ENCODE data around the gene PNPO.

DNA sequence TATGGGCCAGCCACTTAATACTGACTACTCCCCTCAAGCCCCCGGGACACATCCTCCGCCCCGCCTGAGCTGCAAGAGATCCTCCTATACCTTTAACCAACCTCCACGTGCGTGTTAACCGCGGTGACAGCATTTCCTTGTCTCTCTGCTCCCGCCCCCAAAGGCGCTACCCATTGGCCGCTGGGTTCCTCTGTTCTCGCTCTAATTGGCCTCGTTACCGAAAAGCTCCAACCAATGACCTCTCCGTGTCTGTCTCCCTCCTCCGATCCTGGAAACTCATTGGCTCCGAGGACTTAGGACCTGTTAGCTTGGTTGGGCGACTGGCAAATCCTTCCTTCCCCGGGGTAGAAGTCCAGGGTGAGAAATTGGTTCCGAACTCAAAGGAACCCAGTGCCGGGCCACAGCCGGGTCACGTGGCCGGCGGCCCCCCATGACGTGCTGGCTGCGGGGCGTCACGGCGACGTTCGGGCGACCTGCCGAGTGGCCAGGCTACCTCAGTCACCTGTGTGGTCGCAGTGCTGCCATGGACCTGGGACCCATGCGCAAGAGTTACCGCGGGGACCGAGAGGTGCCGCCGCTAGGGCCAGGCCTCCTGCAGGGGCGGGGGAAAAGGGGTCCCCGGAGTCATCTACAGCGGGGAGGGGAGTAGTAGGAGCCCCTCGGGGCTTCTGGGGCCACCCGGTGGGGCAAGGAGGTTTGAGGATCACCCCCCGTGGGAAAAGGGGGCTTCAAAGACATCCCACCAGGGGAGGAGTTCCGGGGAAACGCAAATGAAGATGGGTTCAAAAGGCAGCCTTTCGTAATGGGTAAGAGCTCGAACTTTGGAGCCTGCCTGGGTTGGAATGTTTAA, at the start of gene PNPO:
- TF ChIP-seq FOSL1 (IDR thresholded peaks at IDR 0.05; ENCODE audit: insufficient read depth, low read depth, low read length) (no peak), RBBP5 (IDR thresholded peaks at IDR 0.05; ENCODE audit: borderline replicate concordance, low read depth, low read length) (no peak), JUND (IDR thresholded peaks at IDR 0.05; ENCODE audit: low read length) (no peak), RFX5 (IDR thresholded peaks at IDR 0.05; ENCODE audit: borderline replicate concordance, low read depth, low read length) (no peak), POLR2A (IDR thresholded peaks at IDR 0.05; ENCODE audit: control extremely low read depth in 1 of 2, low read depth in 2 of 2, low read length in 2 of 2) (no peak), CHD2 (IDR thresholded peaks at IDR 0.05; ENCODE audit: low read length) (peak; percentile 82), SIN3A (conservative IDR thresholded peaks at IDR 0.05 in 1 of 2, IDR thresholded peaks at IDR 0.05 in 1 of 2; ENCODE audit: low read depth in 1 of 2, low read length in 2 of 2) (no peak; a peak in 1 of 4 replicates)
- TF ChIP-seq, protein P1, sequence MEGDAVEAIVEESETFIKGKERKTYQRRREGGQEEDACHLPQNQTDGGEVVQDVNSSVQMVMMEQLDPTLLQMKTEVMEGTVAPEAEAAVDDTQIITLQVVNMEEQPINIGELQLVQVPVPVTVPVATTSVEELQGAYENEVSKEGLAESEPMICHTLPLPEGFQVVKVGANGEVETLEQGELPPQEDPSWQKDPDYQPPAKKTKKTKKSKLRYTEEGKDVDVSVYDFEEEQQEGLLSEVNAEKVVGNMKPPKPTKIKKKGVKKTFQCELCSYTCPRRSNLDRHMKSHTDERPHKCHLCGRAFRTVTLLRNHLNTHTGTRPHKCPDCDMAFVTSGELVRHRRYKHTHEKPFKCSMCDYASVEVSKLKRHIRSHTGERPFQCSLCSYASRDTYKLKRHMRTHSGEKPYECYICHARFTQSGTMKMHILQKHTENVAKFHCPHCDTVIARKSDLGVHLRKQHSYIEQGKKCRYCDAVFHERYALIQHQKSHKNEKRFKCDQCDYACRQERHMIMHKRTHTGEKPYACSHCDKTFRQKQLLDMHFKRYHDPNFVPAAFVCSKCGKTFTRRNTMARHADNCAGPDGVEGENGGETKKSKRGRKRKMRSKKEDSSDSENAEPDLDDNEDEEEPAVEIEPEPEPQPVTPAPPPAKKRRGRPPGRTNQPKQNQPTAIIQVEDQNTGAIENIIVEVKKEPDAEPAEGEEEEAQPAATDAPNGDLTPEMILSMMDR (IDR thresholded peaks at IDR 0.05; ENCODE audit: control extremely low read depth in 1 of 3, insufficient read depth in 1 of 3, low read depth in 1 of 3, low read length in 3 of 3), result no peak
- TF ChIP-seq, protein P2, sequence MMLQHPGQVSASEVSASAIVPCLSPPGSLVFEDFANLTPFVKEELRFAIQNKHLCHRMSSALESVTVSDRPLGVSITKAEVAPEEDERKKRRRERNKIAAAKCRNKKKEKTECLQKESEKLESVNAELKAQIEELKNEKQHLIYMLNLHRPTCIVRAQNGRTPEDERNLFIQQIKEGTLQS (IDR thresholded peaks at IDR 0.05; ENCODE audit: insufficient read depth, low read depth, low read length), result no peak

Measured in H1 (cell line).